Psoas muscle (tissue), 8 donors: ENCODE results near the gene CD40. TPM values are rescaled to one million over a fixed set of nuclear protein-coding genes. Genes with fewer than 3 reads are reported as not detected.

Experiments used
- ATAC-seq, 4 donors: fragments of 200-7000 bp; cut with Tn5 transposase; one replicate each; pipeline ENCODE4 v1.9.1; 2020; ENCODE audit warnings: moderate library complexity in 3 of 4, mild to moderate bottlenecking in 2 of 4
- DNase-seq, 2 donors: peaks; one replicate each; pipeline ENCODE4 v3.0.0-alpha.2; 2020
- H3K27ac ChIP-seq: fragments of 200-600 bp; one replicate; pipeline ENCODE4 v1.8.0; 2022
- H3K27me3 ChIP-seq, 3 donors: fragments of 200-600 bp in 1 of 3; one replicate each; pipeline versions ENCODE4 v1.6.1 to v1.8.0; 2013 to 2022; ENCODE audit warnings: low read length in 2 of 3, mild to moderate bottlenecking in 2 of 3, moderate library complexity in 1 of 3; ENCODE audit not compliant: insufficient read depth in 3 of 3
- H3K36me3 ChIP-seq, 2 donors: fragments of 200-600 bp in 1 of 2; one replicate each; pipeline versions ENCODE4 v1.6.1 to v1.8.0; 2013 to 2022; ENCODE audit warnings: low read depth in 1 of 2, mild to moderate bottlenecking in 1 of 2, moderate library complexity in 1 of 2; ENCODE audit not compliant: insufficient read depth in 1 of 2
- H3K4me1 ChIP-seq: fragments of 200-600 bp; one replicate; pipeline ENCODE4 v1.8.0; 2022
- H3K4me3 ChIP-seq: fragments of 200-600 bp; one replicate; pipeline ENCODE4 v1.8.0; 2022; ENCODE audit warnings: mild to moderate bottlenecking
- H3K9me3 ChIP-seq: fragments of 200-600 bp; one replicate; pipeline ENCODE4 v1.8.0; 2022
- WGBS, 3 donors: extraction: QIAGEN DNeasy Blood & Tissue Kit; methylation state at CpG; one replicate each; pipeline versions ENCODE4 v1.1.6 to v1.1.7; 2013; 5-methylcytosine and 5-hydroxymethylcytosine counted together
- intact Hi-C, 2 donors: fragments of 100-400 bp; cut with DNase I; formaldehyde crosslinking; loops; one replicate each; pipeline versions ENCODE4 v1.11.0 to v1.14.2; 2022
- polyA plus RNA-seq, 3 donors: library from polyadenylated mRNA; stranded (reverse); fragments of 200-250 nt; gene quantifications; one replicate each; pipeline ENCODE4 v1.2.3, GENCODE V29; 2013
- total RNA-seq, 4 donors: library from RNA; stranded (reverse); fragmentation: NEBNext Ultra II Directional in 2 of 4; extraction: Animal tissue kit (Norgen Biotek cat#: 25700) in 2 of 4; gene quantifications; one replicate each; pipeline versions ENCODE4 v1.2.1 to v1.2.4, GENCODE V29; 2021 to 2023
- TF ChIP-seq, protein P1 (sequence below): fragments of 200-600 bp; IDR thresholded peaks from one replicate; pipeline ENCODE4 v1.8.0; 2022; ENCODE audit warnings: antibody characterized with exemption
- donor health status: healthy with polysubstance abuse.
- donor health status: DM: no; HTN: no; CAD: no; lungs with moderate emphysema.
- donor health status: Bipolar disorder and iron deficiency.
- donor health status: healthy.
- donor health status: DM: yes; HTN: yes; CAD: no.
- donor health status: DM: no; HTN: no; CAD: no.
- donor health status: DM: no; HTN: no; CAD: no.
- donor health status: DM: yes; HTN: yes; CAD: no.

Gene CD40
- total and polyA plus RNA-seq, 7 donors, result 5.0 to 13.8 (median 7.7) TPM

DNA sequence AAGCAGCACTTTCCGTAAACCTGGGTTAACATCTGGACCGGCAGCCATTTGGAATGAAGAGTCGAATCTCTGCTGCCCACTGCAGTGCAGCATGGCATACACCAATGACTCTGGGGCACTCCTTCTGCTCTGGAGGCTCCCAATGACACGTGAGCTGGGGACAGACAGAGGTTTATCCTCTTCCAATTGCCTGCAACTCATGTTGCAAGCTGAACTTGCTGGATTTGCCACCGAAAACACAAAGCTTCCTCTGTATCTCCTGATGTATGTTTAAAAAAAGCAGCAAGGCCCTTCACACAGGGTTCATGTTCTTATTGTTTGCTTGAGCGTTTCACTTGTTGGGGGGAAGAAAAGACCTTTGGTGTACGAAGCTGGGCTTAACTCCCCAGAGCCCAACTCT, 39.2 kb upstream of the CD40 start:
- no peak overlapping the region for H3K27ac ChIP-seq
- ATAC-seq (no peak), DNase-seq (no peak)
- H3K27me3 ChIP-seq, result no peaks in the 10 kb centered on the region
- no peaks in the 10 kb centered on the region for H3K9me3 ChIP-seq
- TF ChIP-seq, protein P1, sequence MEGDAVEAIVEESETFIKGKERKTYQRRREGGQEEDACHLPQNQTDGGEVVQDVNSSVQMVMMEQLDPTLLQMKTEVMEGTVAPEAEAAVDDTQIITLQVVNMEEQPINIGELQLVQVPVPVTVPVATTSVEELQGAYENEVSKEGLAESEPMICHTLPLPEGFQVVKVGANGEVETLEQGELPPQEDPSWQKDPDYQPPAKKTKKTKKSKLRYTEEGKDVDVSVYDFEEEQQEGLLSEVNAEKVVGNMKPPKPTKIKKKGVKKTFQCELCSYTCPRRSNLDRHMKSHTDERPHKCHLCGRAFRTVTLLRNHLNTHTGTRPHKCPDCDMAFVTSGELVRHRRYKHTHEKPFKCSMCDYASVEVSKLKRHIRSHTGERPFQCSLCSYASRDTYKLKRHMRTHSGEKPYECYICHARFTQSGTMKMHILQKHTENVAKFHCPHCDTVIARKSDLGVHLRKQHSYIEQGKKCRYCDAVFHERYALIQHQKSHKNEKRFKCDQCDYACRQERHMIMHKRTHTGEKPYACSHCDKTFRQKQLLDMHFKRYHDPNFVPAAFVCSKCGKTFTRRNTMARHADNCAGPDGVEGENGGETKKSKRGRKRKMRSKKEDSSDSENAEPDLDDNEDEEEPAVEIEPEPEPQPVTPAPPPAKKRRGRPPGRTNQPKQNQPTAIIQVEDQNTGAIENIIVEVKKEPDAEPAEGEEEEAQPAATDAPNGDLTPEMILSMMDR, result no peak
- intact Hi-C loops, result no loop called here
- H3K4me1 ChIP-seq, result peaks cover 65% of the 10 kb centered on the region
- no peak overlapping the region for H3K4me3 ChIP-seq
- peaks cover 8 to 43% of the 10 kb centered on the region in 2 donors for H3K36me3 ChIP-seq
- 75 to 84% (median 76%) methylated on average over 7 of the region's 7 CpGs for WGBS, 3 donors

DNA sequence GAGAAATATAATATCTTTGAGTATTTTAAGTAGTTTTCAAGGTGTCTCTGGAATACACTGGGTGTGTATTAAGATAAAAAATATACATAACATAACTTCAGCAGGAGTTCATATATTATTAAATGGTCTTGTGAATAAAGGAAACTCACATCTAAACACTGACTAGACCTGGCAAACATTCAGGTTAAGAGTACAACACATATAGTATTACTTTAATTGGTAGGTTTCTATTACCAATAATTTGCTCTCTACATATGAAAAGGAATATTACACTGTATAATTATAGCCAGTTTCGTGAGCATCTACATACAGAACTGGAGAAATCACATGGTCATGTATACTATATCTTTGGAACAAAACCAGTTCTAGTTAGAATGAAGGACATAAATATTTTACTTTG, 37.0 kb upstream of the CD40 start:
- intact Hi-C loops, result loop anchor here in 1 of 2 donors (5.0 to 10.0 kb wide), 2 partner anchors 104 to 286 kb away; partner anchors contain the start of genes DNTTIP1 and WFDC3
- Histone ChIP-seq H3K9me3 (no peaks in the 10 kb centered on the region), H3K36me3 (peaks cover 3 to 26% of the 10 kb centered on the region in 2 donors), H3K4me1 (peaks cover 71% of the 10 kb centered on the region), H3K4me3 (no peak overlapping the region), H3K27ac (no peak overlapping the region), H3K27me3 (no peaks in the 10 kb centered on the region)
- 44 to 83% (median 51%) methylated on average over 1 of the region's 1 CpG for WGBS, 3 donors
- ATAC-seq (no peak), DNase-seq (no peak)
- TF ChIP-seq, protein P1, result no peak

DNA sequence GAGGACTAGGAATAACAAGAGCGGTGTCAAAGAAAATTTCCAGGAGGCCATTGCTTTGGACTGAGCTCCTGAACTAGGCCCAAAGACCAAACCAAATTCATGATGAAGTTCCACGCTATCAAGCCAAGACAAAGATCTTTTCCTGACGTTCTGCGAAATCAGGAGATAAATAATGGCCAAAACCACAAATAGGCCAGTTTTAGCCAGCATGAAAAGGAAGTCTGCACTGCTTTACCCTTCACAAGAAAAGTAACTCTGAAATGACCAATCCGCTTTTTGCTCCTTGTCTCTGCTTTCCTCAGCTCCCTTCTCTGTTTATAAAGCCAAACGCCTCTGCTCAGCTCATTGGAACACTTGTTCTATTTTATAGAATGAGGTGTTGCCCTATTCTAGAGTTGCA, 35.0 kb upstream of the CD40 start:
- peaks cover 85% of the 10 kb centered on the region for H3K4me1 ChIP-seq
- no peaks in the 10 kb centered on the region for H3K27me3 ChIP-seq
- no peak overlapping the region for H3K4me3 ChIP-seq
- ATAC-seq (no peak), DNase-seq (no peak)
- H3K27ac ChIP-seq, result no peak overlapping the region
- no peaks in the 10 kb centered on the region for H3K9me3 ChIP-seq
- TF ChIP-seq, protein P1, result no peak
- intact Hi-C loops, result loop anchor here in 1 of 2 donors (5.0 to 10.0 kb wide), 2 partner anchors 106 to 288 kb away; partner anchors contain the start of genes DNTTIP1 and WFDC3
- WGBS, 3 donors, result 61 to 76% (median 61%) methylated on average over 6 of the region's 6 CpGs
- H3K36me3 ChIP-seq, result peaks cover 3 to 12% of the 10 kb centered on the region in 2 donors

DNA sequence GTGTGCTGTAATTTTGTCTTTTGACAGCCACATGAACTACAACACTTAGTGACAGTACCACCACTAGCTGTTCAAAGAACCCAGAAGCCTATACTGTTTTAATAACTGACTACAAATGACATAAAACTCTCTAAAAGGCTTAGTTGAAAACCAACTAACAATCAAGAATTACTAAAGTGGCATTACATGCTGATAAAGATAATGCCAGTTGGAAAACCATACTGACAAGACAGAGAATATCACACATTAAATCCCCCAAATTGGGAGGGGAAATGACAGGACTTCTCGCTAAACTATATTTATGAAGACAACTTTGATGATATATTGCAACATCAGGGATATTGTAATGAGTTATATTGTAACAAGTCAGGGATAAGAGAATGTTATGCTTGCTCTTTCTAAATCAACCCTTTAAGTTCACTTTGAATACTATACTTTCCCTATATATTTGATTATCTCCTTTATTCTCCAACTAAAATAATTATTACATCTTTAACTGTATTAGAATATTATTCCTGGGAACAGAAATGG, 34.5 kb upstream of the CD40 start:
- Histone ChIP-seq H3K4me3 (no peak overlapping the region), H3K27me3 (no peaks in the 10 kb centered on the region), H3K4me1 (peaks cover 90% of the 10 kb centered on the region), H3K36me3 (peaks cover 3 to 7% of the 10 kb centered on the region in 2 donors), H3K27ac (no peak overlapping the region), H3K9me3 (no peaks in the 10 kb centered on the region)
- 91 to 95% (median 93%) methylated on average over 1 of the region's 1 CpG for WGBS, 3 donors
- ATAC-seq (no peak), DNase-seq (no peak)
- intact Hi-C loops, result loop anchor here in 1 of 2 donors (5.0 to 10.0 kb wide), 2 partner anchors 106 to 289 kb away; partner anchors contain the start of genes DNTTIP1 and WFDC3
- TF ChIP-seq, protein P1, result no peak

DNA sequence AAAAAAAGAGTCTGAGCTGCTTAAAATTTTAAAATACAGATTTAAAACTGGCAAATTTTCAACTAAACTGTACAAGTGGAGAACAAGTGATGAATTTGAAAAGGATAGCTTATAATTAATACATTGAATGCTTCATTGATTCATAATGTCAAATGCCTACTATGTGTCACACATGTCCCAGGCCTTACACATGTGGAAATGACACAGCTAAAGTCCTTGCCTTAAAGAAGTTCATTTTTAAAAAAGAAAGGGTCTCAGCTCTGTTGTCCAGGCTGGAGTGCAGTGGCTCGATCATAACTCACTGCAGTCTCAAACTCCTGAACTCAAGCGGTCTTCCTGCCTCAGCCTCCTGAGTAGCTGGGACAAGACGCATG, 33.3 kb upstream of the CD40 start:
- H3K36me3 ChIP-seq, result no peaks in the 10 kb centered on the region
- no peaks in the 10 kb centered on the region for H3K27me3 ChIP-seq
- ATAC-seq (no peak), DNase-seq (no peak)
- H3K4me3 ChIP-seq, result no peak overlapping the region
- H3K4me1 ChIP-seq, result peaks cover 92% of the 10 kb centered on the region
- H3K27ac ChIP-seq, result no peak overlapping the region
- H3K9me3 ChIP-seq, result no peaks in the 10 kb centered on the region
- intact Hi-C loops, result loop anchor here in 1 of 2 donors (5.0 to 10.0 kb wide), 2 partner anchors 107 to 290 kb away; partner anchors contain the start of genes DNTTIP1 and WFDC3
- TF ChIP-seq, protein P1, result no peak
- 84 to 90% (median 89%) methylated on average over 3 of the region's 3 CpGs for WGBS, 3 donors
